AG09309 (cell line): ENCODE data around the gene VEGFC.

Source experiments
- DNase-seq: peaks from one replicate; pipeline ENCODE4 v3.0.0-alpha.2; 2010; ENCODE audit warnings: low read depth
- H3K4me3 ChIP-seq: 2 replicates; pipeline ENCODE4 v1.5.1; 2011; ENCODE audit warnings: mild to moderate bottlenecking, low read depth, low read length, moderate library complexity; ENCODE audit not compliant: control insufficient read depth
- TF ChIP-seq, protein P1 (sequence below): IDR thresholded peaks from 2 replicates; pipeline ENCODE4 v1.5.1; 2011; ENCODE audit warnings: mild to moderate bottlenecking, low read depth, low read length, inconsistent platforms; ENCODE audit not compliant: insufficient read depth, control insufficient read depth; ENCODE audit errors: missing control alignments

Gene VEGFC

DNA sequence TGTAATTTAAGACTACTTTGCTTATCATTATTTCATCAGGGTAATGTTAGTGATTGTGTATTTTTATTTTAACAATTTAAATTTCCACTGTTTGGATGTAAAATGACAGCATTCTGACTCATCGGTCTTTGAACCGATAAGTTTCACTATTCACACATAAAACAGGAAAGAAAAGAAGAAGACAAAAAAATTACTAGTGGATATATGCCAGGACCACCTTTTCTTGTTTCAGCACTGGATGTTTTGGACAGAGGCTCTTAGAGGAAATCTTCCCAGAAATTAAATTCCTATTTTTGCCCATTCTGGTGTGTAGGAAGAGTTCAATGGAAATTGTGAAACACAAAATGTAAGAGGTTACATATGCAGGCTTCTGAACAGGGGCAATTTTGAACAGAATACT is 57.4 kb downstream of the VEGFC start:
- peak; percentile 21 for DNase-seq
- no peak overlapping the region for H3K4me3 ChIP-seq
- TF ChIP-seq, protein P1, sequence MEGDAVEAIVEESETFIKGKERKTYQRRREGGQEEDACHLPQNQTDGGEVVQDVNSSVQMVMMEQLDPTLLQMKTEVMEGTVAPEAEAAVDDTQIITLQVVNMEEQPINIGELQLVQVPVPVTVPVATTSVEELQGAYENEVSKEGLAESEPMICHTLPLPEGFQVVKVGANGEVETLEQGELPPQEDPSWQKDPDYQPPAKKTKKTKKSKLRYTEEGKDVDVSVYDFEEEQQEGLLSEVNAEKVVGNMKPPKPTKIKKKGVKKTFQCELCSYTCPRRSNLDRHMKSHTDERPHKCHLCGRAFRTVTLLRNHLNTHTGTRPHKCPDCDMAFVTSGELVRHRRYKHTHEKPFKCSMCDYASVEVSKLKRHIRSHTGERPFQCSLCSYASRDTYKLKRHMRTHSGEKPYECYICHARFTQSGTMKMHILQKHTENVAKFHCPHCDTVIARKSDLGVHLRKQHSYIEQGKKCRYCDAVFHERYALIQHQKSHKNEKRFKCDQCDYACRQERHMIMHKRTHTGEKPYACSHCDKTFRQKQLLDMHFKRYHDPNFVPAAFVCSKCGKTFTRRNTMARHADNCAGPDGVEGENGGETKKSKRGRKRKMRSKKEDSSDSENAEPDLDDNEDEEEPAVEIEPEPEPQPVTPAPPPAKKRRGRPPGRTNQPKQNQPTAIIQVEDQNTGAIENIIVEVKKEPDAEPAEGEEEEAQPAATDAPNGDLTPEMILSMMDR: no peak

DNA sequence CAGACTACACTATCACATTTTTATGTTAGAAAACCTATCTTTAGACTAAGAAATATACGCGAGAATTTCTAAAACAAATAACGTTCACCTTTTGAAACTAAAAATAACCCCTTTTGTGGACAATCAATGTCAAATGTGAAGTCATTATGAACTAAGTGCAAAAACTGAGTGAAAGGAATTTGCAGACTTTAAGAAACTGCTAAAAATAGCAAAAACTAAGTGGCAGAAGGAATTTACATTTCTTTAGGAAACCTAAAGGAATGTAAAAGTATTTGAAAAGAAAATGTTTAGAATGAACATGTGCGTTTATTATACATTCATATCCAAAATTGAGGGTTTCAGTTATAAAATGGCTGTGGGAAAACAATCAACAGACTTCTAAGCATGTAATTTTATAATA is 58.3 kb downstream of the VEGFC start:
- no peak overlapping the region for H3K4me3 ChIP-seq
- DNase-seq: no peak
- TF ChIP-seq, protein P1: no peak

DNA sequence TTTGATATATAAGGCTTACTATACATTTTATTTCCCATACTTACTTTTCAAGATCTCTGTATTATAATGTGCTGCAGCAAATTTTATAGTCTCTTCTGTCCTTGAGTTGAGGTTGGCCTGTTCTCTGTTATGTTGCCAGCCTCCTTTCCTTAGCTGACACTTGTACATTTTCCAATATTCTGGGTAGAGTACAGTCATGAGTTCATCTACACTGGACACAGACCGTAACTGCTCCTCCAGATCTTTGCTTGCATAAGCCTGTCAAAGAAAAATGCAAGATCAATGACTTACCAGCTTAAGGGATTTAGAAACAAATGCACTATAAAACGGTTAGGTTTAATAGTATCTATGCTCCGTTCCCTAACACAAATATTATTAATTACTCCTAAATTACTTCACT is 63.2 kb downstream of the VEGFC start:
- no peak overlapping the region for H3K4me3 ChIP-seq
- TF ChIP-seq, protein P1: no peak
- no peak for DNase-seq

DNA sequence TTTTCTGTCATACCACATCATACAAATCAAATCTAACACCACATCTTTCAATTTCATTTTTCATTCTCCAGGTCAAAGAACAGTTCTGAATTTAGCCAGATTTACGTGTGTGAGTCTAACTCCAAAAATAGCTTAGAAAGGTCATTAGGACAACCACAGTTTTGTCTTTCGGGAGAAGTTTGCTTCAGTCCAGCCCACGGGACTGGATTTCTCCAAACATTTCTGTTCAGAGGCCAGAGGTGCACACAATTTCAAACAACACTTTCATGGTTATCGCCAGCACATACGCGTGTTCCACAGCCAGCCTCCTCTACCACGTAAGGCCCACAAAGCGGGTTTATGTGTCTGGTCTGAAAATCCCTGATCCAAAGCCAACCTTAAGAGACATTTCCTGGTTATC is 65.9 kb downstream of the VEGFC start:
- H3K4me3 ChIP-seq: no peak overlapping the region
- TF ChIP-seq, protein P1: no peak
- DNase-seq: no peak

DNA sequence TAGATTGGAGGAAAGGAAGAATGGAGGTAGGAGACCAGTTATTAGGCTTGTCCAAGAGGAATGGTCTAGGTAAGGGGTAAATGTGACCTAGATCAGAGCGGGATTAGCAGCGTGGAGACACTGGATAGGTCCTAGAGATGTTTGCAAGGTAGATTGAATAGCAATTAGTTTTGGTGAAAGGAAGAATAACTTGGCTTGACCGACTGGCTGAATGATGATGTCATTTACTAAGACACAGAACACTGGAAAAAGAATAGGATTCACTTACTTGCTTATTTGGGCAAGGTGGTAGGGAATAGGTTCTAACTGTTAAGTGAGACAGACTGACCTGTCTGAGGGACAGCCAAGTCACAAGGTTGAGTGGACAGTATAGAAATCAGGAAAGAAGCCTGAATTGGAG is 71.3 kb downstream of the VEGFC start:
- DNase-seq: no peak
- TF ChIP-seq, protein P1: no peak
- no peak overlapping the region for H3K4me3 ChIP-seq

DNA sequence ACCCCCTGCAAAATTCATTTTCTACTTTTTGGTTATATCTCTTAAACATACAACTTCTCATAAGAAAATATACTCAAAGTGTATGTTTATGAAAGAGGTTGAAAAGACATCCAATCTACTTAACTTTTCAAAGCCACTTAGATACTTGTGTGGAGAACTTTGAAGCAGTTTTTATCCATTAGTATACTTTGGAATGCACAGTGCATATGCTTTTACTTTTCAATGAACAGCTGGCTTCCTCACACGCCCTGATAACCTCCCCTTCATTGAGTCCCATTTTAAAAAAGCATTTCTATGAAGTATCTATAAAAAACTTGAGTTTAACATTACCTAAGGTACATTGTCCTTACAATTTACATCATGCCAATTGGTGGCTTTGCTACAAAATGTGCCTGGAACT is 73.8 kb downstream of the VEGFC start:
- H3K4me3 ChIP-seq: no peak overlapping the region
- DNase-seq: no peak
- TF ChIP-seq, protein P1: no peak

DNA sequence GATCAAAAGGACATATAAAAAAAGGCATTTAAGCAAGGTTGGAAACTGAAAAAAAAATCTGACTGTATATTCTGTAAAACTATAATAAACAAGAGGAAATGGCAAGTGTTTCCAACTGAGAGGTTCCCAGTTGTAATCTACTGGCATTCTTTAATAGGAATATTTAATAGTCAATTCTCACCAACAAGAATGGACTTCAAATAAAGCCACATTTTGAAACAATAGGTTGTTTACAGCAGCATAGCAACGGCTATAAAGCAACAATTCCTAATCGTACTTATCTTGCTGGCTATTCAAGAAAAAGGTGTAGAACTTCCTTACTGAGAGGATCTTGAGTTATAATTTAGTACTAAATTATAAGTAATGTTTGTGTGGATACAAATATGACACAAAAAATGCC is 75.5 kb downstream of the VEGFC start:
- TF ChIP-seq, protein P1: no peak
- H3K4me3 ChIP-seq: no peak overlapping the region
- DNase-seq: no peak
